ENCODE data around the gene CTNS.

GRCh38 chr17:3690094-3690715 is 53.6 kb downstream of the CTNS start:
- TF ChIP-seq, protein P1, sequence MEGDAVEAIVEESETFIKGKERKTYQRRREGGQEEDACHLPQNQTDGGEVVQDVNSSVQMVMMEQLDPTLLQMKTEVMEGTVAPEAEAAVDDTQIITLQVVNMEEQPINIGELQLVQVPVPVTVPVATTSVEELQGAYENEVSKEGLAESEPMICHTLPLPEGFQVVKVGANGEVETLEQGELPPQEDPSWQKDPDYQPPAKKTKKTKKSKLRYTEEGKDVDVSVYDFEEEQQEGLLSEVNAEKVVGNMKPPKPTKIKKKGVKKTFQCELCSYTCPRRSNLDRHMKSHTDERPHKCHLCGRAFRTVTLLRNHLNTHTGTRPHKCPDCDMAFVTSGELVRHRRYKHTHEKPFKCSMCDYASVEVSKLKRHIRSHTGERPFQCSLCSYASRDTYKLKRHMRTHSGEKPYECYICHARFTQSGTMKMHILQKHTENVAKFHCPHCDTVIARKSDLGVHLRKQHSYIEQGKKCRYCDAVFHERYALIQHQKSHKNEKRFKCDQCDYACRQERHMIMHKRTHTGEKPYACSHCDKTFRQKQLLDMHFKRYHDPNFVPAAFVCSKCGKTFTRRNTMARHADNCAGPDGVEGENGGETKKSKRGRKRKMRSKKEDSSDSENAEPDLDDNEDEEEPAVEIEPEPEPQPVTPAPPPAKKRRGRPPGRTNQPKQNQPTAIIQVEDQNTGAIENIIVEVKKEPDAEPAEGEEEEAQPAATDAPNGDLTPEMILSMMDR (IDR thresholded peaks at IDR 0.05) = no peak
- TF ChIP-seq ZFX (IDR thresholded peaks at IDR 0.05; ENCODE audit: borderline replicate concordance) = no peak

All from 22Rv1 (cell line).